Suppressor macrophage (primary cell): Measurements from ENCODE around the gene YDJC.
A peak's percentile ranks its signal among the peaks of the same experiment; 100 is the strongest.
"Not testable (repeated sequence)": the region's sequence is repeated elsewhere in the genome, so short reads cannot be mapped to it uniquely, and the experiment has no call there.

Experiments used
- DNase-seq, 4 experiments: peaks; one replicate each; pipeline ENCODE4 v3.0.0-alpha.2; 2020 to 2022
- total RNA-seq, 17 experiments: gene quantifications; one replicate each; lab custom pipeline; 2026; ENCODE audit warnings: mixed read lengths in 6 of 17, inconsistent platforms in 3 of 17; lab: John Stamatoyannopoulos, UW

YDJC gene, protein sequence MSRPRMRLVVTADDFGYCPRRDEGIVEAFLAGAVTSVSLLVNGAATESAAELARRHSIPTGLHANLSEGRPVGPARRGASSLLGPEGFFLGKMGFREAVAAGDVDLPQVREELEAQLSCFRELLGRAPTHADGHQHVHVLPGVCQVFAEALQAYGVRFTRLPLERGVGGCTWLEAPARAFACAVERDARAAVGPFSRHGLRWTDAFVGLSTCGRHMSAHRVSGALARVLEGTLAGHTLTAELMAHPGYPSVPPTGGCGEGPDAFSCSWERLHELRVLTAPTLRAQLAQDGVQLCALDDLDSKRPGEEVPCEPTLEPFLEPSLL
- total RNA-seq: 3.0 to 20.7 (median 7.6) reads per million in 17 experiments

- DNase-seq: peak; percentile 97 to 99 (median 98)
Measured at GRCh38 chr22:21629255-21630149, at the start of gene YDJC. TSS of gene YDJC (minus strand) at chr22:21630022. CDS start at chr22:21630014, 8 bp downstream.

DNA sequence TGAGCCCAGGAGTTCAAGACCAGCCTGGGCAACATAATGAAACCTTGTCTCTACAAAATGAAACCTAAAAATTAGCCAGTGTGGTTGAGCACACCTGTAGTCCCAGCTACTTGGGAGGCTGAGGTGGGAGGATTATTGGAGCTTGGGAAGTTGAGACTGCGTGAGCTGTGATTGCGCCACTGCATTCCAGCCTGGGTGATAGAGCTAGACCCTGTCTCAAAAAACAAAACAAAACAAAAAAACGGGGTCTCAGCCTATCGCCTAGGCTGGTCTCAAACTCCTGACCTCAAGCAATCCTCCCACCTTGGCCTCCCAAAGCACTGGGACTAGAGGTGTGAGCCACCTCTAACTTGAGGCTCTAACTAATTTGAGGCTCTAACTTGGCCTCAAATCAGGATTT lies 49.6 kb upstream of the YDJC start:
- DNase-seq: no peak

- DNase-seq: not testable (repeated sequence)
Measured at GRCh38 chr22:21678842-21679241, 49.0 kb upstream of the YDJC start.

- DNase-seq: no peak
Measured at GRCh38 chr22:21677606-21678443, 48.0 kb upstream of the YDJC start.

DNA sequence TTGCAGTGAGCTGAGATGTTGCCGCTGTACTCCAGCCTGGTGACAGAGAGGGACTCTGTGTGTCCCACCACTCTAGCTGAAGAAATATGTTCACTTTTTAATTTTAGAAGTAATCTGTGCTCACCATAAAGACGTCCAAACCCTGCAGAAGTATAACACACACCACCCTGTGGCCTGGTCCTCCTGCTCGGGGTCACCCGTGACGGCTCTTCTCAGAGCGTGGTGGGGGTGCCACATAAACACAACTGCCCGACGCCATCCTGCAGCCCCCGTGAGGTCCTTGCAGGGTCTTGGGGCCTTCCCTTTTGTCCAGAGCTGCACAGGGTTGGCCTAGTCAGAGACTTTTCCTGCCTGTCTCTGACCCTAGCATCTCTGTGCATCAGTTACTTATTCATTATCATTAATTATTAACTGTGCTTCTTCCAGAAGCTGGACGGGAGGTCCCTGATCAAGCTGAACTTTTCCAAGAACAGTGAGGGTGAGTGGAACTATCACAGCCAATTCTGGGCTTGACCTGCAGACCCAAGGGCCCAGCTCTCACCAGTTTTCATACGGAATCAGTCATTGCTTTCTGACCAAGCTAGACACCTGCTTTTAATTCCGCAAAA lies 44.9 kb upstream of the YDJC start:
- DNase-seq: no peak

DNA sequence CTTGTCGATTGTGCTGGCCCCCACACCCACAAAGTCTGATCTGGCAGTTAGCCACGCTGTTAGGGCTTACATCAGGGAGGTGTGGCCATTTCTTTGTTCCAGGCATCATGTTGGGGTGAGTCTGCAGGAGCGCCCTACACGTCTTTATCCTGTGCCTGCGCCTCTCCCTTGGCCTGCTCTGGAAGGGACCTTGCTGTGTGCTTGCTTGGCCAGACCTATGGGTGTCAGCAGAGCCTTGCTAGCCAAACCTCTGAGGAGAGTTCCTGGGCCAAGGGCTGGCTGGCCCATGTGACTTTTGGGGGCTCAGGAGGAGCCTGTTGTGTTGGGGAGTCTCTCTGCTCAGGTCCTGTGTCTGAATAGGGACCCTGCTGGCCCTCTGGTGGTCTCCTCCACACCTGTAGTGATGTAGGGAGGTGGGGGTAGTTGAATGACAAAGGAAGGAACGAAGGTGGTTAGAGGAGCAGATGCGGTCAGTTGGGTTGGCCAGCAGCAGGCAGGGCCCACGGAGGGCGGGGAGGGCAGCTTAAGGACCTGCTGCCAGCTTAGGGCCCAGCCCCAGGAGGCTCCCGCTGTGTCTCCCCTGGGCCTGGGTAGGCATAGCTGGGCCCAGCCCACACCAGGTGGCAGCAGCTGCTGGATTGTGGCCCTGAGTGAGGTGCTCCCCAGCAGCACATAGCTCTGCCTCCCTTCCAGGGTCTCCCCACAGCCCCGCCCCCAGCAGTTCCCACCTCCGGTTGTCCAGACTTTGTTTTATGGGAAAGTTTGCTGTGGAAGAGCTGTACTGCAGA lies 43.9 kb upstream of the YDJC start:
- no peak for DNase-seq

DNA sequence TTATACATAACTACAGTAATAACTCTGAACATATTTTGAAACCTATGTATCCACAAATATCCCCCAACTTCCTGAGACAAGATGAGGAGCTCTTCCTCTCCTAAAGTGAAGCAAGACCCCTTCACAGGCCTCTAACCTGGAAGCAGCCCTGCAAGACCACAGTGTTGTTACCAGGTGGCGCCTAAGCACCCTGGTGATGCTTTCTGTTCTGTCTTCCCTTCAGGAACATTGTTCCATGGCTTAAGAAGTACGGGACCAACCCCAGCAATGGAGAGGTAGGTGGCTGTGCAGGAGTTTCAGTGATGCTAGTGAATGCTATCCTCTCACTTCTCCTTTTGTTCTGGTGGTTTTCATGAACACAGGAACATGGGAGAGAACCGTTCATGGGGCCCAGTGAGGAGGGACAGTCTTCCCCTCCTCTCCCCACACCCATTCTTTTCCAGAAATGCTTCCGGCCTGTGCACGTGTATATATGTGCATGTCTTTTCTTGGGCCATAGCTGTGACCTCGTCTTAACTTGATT lies 42.3 kb upstream of the YDJC start:
- DNase-seq: no peak

- DNase-seq: no peak
Measured at GRCh38 chr22:21669026-21669425, 39.2 kb upstream of the YDJC start.

- no peak for DNase-seq
Measured at GRCh38 chr22:21666786-21667185, 37.0 kb upstream of the YDJC start.

DNA sequence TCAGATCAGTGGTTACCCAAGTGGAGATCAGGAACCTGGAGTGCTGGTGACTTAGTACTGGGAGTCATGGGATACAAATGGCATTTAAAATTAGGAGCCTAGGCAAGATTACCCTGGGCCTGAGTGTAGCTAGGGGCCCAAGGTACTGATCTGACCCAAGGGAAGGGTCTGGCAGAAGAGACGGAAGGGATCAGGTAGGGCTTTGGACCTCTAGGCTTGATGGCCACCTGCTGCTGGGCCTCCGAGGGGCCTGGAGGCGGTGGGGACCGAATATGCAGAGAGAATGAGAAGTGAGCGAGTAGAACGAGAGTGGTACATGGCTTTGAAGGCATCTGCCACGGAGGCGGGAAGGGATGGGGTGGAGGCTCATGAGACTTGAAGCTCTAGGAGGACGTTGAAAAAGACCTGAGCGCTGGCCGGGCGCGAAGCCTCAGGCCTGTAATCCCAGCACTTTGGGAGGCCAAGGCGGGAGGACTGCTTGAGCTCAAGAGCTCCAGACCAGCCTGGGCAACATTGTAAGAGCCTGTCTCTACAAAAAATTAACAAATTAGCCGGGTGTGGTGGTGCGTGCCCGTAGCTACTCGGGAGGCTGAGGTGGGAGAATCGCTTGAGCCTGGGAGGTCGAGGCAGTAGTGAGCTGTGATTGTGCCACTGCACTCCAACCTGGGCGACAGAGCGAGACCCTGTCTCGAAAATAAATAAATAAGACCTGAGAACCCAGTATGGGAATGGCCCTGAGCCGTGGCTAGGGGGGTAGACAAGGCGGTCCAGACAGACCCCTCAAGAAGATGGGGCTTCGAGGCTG lies 35.4 kb upstream of the YDJC start:
- DNase-seq: no peak

DNA sequence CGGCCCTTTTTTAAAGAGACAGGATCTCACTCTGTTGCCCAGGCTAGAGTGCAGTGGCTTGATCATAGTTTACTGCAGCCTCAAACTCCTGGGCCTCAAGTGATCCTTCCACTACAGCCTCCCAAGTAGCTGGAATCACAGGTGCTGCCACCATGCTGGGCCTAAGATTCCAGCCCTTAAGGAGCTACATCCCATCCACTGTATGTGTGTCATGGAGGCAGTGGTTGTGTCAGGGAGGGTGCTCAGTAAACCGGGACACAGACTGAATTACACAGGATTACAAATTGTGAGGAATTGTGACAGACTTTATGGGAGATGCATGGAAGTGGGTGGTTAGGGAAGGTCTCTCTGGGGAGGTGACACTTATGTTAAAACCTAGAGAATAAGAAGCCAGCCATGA lies 33.9 kb upstream of the YDJC start:
- DNase-seq: no peak

GRCh38 chr22:21661991-21662390 lies 32.2 kb upstream of the YDJC start:
- DNase-seq: no peak

GRCh38 chr22:21660904-21661303 lies 31.1 kb upstream of the YDJC start:
- DNase-seq: no peak

DNA sequence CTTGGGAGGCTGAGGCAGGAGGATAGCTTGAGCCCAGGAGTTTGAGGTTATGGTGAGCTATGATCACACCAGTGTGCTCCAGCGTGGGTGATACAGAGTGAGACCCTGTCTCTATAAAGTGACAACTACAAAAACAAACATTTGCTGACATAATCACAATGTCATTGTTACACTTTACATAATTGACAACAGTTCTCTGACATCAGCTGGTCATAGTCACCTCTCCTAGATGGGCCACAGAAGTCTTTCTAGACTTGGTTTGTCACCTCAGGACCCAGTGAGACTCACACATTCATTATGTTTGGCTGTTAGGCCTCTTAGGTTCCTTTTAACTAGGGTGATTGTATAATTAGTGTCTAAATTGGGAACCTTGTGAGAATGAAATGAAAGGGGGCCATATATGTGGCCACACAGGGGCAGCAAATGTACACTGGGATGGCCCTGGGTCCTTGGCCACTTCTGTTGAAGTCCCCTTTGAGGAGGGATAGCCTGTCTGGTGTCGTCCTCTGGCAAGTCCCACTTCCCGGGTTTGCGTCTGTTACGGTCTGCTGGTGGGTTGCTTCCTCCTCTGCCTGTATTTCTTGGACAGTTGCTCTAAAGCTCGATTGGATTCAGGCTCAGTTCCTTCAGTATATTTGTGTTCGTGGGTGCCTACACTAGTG lies 30.2 kb upstream of the YDJC start:
- DNase-seq: no peak

DNA sequence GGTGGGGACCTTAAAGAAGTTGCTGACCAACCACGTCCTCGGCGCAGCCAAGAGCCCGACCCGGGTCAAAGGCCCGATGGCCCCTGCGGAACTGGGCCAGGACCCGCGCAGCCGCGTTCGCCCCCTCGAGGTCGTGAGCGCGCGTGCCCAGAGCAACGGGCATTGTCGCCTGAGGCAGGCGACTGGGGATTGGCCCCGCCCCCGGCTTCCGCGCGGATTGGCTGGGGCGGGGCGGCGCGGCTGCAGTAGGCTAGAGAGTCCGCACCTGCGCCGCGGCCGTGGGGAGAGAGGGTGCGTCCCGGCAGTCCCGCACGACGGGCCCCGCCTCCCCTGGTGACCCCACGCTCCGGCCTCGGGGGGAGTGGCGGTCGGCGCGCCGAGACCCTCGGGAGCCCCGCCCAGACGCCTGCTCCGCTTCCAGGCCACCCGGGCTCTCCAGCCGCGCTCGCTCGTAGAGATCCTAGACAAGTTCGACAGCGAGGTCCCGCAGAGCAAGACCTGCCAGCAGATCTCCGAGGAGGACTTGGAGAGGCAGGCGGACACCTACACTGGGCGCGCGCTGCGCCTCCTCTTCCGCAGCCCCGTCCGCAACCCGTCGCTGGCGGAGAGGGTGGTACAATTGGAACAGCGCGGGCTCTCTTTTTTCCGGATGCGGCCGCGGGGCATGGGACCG lies 27.7 kb upstream of the YDJC start:
- peak; percentile 79 to 91 (median 82) for DNase-seq

GRCh38 chr22:21657020-21657359 lies 27.2 kb upstream of the YDJC start:
- DNase-seq: no peak

DNA sequence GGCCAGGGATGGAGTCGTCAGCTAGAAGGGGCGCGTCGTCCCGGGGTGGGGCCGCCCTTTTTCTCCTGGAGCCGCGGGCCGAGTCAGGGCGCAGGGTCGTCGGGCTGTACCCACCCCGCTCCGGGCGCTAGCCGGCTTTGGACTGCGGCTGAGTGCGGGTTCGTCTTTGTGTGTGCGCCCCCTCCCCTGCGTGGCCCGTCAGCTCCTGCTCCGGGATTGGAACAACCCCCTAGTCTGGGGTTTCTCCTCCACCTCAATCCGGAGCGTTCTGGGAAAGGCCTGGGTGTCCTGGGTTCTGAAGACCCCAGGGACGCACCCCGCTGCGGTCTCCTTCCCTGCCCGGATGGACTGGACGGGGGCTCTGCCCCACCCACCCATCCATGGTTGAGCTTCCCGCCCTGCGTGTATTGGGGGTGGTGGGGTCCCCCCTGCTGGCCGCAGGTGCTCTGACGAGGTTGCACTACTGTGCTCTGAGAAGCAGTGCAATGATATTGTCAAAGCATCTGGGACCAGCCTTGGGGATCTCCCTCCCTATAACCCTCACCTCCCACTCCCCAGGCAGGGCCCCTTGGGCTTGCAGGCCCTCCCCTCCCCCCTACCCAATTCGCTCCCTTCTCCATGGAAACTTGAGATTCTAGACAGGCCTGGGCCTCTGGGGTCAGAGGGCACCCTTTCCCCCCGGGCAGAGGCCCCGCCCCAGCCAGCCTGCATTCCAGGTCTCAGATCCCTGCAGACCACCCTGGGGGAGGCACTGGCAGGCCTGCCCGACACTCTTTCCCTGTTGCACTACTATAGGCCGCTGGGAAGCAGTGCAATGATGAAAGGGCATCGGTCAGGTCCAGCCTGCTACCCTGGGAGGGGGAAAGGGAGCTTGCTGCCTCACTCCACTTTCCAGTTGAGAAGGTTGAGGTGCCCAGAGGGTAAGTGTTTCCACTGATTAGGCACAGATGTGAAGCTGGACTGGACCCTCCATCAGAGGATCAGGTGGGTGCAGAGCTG lies 23.0 kb upstream of the YDJC start:
- DNase-seq: no peak

DNA sequence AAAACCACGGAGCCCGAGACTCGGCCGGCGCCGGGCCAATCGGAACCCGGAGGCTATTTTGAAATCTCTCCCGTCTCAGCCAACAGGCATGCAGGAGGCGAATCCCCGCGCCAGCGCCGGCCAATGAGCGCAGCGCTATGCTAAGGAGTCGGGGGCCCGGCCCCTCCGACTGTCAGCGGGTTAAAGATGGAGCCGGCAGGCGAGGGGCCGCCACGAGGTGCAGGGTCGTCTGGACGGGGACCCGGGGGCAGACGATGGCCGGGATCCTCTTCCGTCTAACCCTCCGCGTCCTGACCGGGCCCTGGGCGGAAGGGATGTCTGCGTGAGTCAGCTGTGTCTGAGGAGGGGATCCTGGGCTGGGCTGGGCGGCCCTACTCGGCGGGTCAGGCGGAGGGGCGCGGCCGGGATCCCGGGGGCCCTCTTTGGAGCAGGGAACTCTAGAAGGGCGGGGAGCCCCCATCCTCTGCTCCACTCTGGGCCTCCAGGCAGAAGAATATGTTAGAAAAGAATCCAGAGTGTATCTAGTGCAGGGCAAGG lies 22.3 kb upstream of the YDJC start:
- DNase-seq: peak; percentile 89 to 95 (median 91)
